HEK293 (cell line): ENCODE data around the gene PRG2.
"Not testable (repeated sequence)": the region's sequence is repeated elsewhere in the genome, so short reads cannot be mapped to it uniquely, and the experiment has no call there.

Source experiments
- CTCF ChIA-PET: fragments of 350-600 bp; formaldehyde crosslinking; extraction: SDS; loops from one replicate; lab custom pipeline; 2021; ENCODE audit warnings: antibody characterized with exemption; lab: Yijun Ruan, JAX
- POLR2A ChIA-PET: fragments of 300-600 bp; formaldehyde crosslinking; extraction: SDS; loops from one replicate; lab custom pipeline; 2020; ENCODE audit warnings: antibody characterized with exemption, inconsistent platforms; lab: Yijun Ruan, JAX
- H3K27ac ChIP-seq: fragments of 200-500 bp; sonication (Bioruptor generic); 2 replicates; pipeline ENCODE4 v1.5.1; 2014; ENCODE audit warnings: low read depth, low read length, control low read depth, inconsistent platforms; ENCODE audit errors: extremely low read depth
- H3K36me3 ChIP-seq, 2 experiments: fragments of 200-500 bp in 1 of 2; sonication (Bioruptor generic) in 1 of 2; 1 replicate in 1 of 2; 2 replicates in 1 of 2; pipeline ENCODE4 v1.5.1; 2014 to 2017; ENCODE audit warnings: inconsistent platforms in 2 of 2, low read length in 2 of 2; ENCODE audit not compliant: control insufficient read depth in 2 of 2, insufficient read depth in 1 of 2
- H3K4me1 ChIP-seq: fragments of 200-500 bp; sonication (Bioruptor generic); 2 replicates; pipeline ENCODE4 v1.5.1; 2014; ENCODE audit warnings: mild to moderate bottlenecking, low read length, inconsistent platforms; ENCODE audit not compliant: control insufficient read depth, insufficient read depth
- H3K4me3 ChIP-seq: 2 replicates; pipeline ENCODE4 v1.5.1; 2011; ENCODE audit warnings: low read depth, mild to moderate bottlenecking, control low read depth, low read length, moderate library complexity
- H3K9me3 ChIP-seq: fragments of 200-500 bp; sonication (Bioruptor generic); 2 replicates; pipeline ENCODE4 v1.5.1; 2014; ENCODE audit warnings: low read depth, low read length, inconsistent platforms; ENCODE audit not compliant: control insufficient read depth, insufficient read depth
- BCL11A ChIP-seq: fragments of 450-650 bp; formaldehyde crosslinking; IDR thresholded peaks from 2 replicates; pipeline ENCODE4 v1.5.1; 2016; ENCODE audit warnings: low read depth, missing biosample characterization, missing genetic modification characterization
- SETDB1 ChIP-seq: IDR thresholded peaks from one replicate; pipeline ENCODE4 v1.6.1; 2017; ENCODE audit warnings: mild to moderate bottlenecking, low read length, moderate library complexity, mixed read lengths; ENCODE audit not compliant: insufficient read length
- SP3 ChIP-seq: fragments of 450-650 bp; formaldehyde crosslinking; IDR thresholded peaks from 2 replicates; pipeline ENCODE4 v1.5.1; 2016; ENCODE audit warnings: missing biosample characterization, missing genetic modification characterization
- TCF7L2 ChIP-seq: IDR thresholded peaks from 2 replicates; pipeline ENCODE4 v1.6.1; 2011; ENCODE audit warnings: low read depth, mild to moderate bottlenecking, inconsistent platforms, low read length, moderate library complexity, borderline replicate concordance
- ZBTB20 ChIP-seq: fragments of 450-650 bp; formaldehyde crosslinking; IDR thresholded peaks from 2 replicates; pipeline ENCODE4 v1.5.1; 2016; ENCODE audit warnings: missing biosample characterization, missing genetic modification characterization
- ZIC2 ChIP-seq: fragments of 450-650 bp; formaldehyde crosslinking; IDR thresholded peaks from 2 replicates; pipeline ENCODE4 v1.5.1; 2016; ENCODE audit warnings: missing biosample characterization, missing genetic modification characterization
- ZNF114 ChIP-seq: fragments of 450-650 bp; formaldehyde crosslinking; IDR thresholded peaks from 2 replicates; pipeline ENCODE4 v1.5.0; 2017; ENCODE audit warnings: missing biosample characterization, missing genetic modification characterization
- ZNF133 ChIP-seq: fragments of 450-650 bp; formaldehyde crosslinking; IDR thresholded peaks from 2 replicates; pipeline ENCODE4 v1.5.1; 2016; ENCODE audit warnings: missing biosample characterization, missing genetic modification characterization
- ZNF140 ChIP-seq: fragments of 450-650 bp; formaldehyde crosslinking; IDR thresholded peaks from 2 replicates; pipeline ENCODE4 v1.5.1; 2016; ENCODE audit warnings: missing biosample characterization, missing genetic modification characterization
- ZNF16 ChIP-seq: fragments of 450-650 bp; formaldehyde crosslinking; IDR thresholded peaks from 2 replicates; pipeline ENCODE4 v1.5.1; 2016; ENCODE audit warnings: low read depth, missing biosample characterization, missing genetic modification characterization
- ZNF280D ChIP-seq: fragments of 450-650 bp; formaldehyde crosslinking; IDR thresholded peaks from 2 replicates; pipeline ENCODE4 v1.5.1; 2016; ENCODE audit warnings: missing biosample characterization, missing genetic modification characterization
- ZNF549 ChIP-seq: fragments of 450-650 bp; IDR thresholded peaks from 2 replicates; pipeline ENCODE4 v1.5.1; 2018; ENCODE audit warnings: missing biosample characterization, missing genetic modification characterization, mild to moderate bottlenecking, inconsistent platforms, moderate library complexity
- ZNF610 ChIP-seq: fragments of 450-650 bp; formaldehyde crosslinking; IDR thresholded peaks from 2 replicates; pipeline ENCODE4 v1.5.1; 2016; ENCODE audit warnings: missing biosample characterization, missing genetic modification characterization, borderline replicate concordance
- ZNF660 ChIP-seq: fragments of 450-650 bp; IDR thresholded peaks from 2 replicates; pipeline ENCODE4 v1.5.1; 2018; ENCODE audit warnings: missing biosample characterization, mild to moderate bottlenecking, missing genetic modification characterization
- ZNF701 ChIP-seq: fragments of 450-650 bp; formaldehyde crosslinking; IDR thresholded peaks from 2 replicates; pipeline ENCODE4 v1.5.1; 2016; ENCODE audit warnings: missing biosample characterization, missing genetic modification characterization
- ZNF76 ChIP-seq: fragments of 450-650 bp; formaldehyde crosslinking; IDR thresholded peaks from 2 replicates; pipeline ENCODE4; 2016; ENCODE audit warnings: low read depth, missing biosample characterization, missing genetic modification characterization, borderline replicate concordance
- ZSCAN30 ChIP-seq: fragments of 450-650 bp; IDR thresholded peaks from 2 replicates; pipeline ENCODE4 v1.5.1; 2018; ENCODE audit warnings: missing biosample characterization, mild to moderate bottlenecking, missing genetic modification characterization, moderate library complexity
- TF ChIP-seq, protein P1 (sequence below): fragments of 450-650 bp; formaldehyde crosslinking; IDR thresholded peaks from 2 replicates; pipeline ENCODE4 v1.5.1; 2016; ENCODE audit warnings: missing biosample characterization, missing genetic modification characterization, borderline replicate concordance

The PRG2 gene

DNA sequence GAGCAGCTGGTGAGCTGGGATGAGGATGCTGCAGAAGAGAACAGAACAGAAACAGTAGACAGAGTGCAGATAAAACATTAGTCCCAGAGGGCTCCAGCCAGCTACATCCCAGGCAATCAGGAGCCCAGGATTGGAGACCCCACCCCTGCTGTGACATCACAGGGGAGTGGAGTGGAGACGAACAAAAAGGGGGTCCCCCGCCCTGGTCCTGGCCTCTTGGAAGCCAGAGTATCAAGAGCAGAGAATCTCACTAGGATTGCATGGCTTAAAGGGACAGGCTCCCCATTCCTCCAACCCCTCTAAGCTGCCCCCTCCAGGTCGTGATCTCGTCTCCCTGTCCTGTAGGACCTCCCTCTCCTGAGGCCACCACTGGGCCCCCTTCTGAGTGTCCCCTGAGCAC, 52.3 kb downstream of the PRG2 start, which contains the start of gene P2RX3:
Gene P2RX3 (plus strand): TSS at position 211 of the 400 bp plus-strand sequence. CDS start 199 bp downstream, outside the sequence.
- no peak for TF ChIP-seq ZNF76 (tag by site-specific recombination)
- no peak for TF ChIP-seq ZNF610 (tag by site-specific recombination)
- TF ChIP-seq ZSCAN30 (tag by site-specific recombination) = no peak
- no peak for TF ChIP-seq SP3
- no peak for TF ChIP-seq ZIC2 (tag by site-specific recombination)
- no peak for TF ChIP-seq ZBTB20 (tag by site-specific recombination)
- no peak for TF ChIP-seq ZNF280D (tag by site-specific recombination)
- TF ChIP-seq ZNF114 = no peak
- TF ChIP-seq, protein P1, sequence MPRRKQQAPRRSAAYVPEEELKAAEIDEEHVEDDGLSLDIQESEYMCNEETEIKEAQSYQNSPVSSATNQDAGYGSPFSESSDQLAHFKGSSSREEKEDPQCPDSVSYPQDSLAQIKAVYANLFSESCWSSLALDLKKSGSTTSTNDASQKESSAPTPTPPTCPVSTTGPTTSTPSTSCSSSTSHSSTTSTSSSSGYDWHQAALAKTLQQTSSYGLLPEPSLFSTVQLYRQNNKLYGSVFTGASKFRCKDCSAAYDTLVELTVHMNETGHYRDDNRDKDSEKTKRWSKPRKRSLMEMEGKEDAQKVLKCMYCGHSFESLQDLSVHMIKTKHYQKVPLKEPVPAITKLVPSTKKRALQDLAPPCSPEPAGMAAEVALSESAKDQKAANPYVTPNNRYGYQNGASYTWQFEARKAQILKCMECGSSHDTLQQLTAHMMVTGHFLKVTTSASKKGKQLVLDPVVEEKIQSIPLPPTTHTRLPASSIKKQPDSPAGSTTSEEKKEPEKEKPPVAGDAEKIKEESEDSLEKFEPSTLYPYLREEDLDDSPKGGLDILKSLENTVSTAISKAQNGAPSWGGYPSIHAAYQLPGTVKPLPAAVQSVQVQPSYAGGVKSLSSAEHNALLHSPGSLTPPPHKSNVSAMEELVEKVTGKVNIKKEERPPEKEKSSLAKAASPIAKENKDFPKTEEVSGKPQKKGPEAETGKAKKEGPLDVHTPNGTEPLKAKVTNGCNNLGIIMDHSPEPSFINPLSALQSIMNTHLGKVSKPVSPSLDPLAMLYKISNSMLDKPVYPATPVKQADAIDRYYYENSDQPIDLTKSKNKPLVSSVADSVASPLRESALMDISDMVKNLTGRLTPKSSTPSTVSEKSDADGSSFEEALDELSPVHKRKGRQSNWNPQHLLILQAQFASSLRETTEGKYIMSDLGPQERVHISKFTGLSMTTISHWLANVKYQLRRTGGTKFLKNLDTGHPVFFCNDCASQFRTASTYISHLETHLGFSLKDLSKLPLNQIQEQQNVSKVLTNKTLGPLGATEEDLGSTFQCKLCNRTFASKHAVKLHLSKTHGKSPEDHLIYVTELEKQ (tag by site-specific recombination) = no peak
- TF ChIP-seq ZNF16 = no peak
- no peak for TF ChIP-seq TCF7L2
- TF ChIP-seq ZNF133 (tag by site-specific recombination) = no peak
- no peak for TF ChIP-seq BCL11A (tag by site-specific recombination)
- TF ChIP-seq ZNF701 (tag by site-specific recombination) = no peak
- no peak for TF ChIP-seq ZNF660 (tag by site-specific recombination)
- TF ChIP-seq ZNF140 (tag by site-specific recombination) = no peak
- no peak for TF ChIP-seq ZNF549
- TF ChIP-seq SETDB1 = no peak
- H3K27ac ChIP-seq = no peak within 1 kb of the TSS
- H3K36me3 ChIP-seq = peaks cover 0 to 18% of the 10 kb centered on the region in 2 experiments; a peak in 1 of 3 replicates
- ChIA-PET CTCF (interaction anchor here (0.6 to 1.0 kb wide), 5 partner anchors 12 to 188 kb away, joined by 3 to 7 read pairs (median 5); no protein-coding TSS in a partner anchor), POLR2A (interaction anchor here (2.3 kb wide), 1 partner anchor 13 kb away, joined by 12 read pairs; the partner anchor contains the start of gene TNKS1BP1)
- H3K4me3 ChIP-seq = no peak within 1 kb of the TSS
- no peaks in the 10 kb centered on the region for H3K9me3 ChIP-seq
- H3K4me1 ChIP-seq = no peaks in the 10 kb centered on the region

- peaks cover 0 to 31% of the 10 kb centered on the region in 2 experiments; a peak in 1 of 3 replicates for H3K36me3 ChIP-seq
- not testable (repeated sequence) for H3K9me3 ChIP-seq, H3K4me3 ChIP-seq, H3K27ac ChIP-seq, H3K4me1 ChIP-seq
- ChIA-PET CTCF (interaction anchor here (0.7 to 1.3 kb wide), 3 partner anchors 9 to 190 kb away, joined by 3 to 6 read pairs (median 3); no protein-coding TSS in a partner anchor), POLR2A (interaction anchor here (0.6 to 3.9 kb wide), 5 partner anchors 9 to 364 kb away, joined by 4 to 78 read pairs (median 8); partner anchors contain the start of gene TNKS1BP1)
These were observed 53.6 kb downstream of the PRG2 start for GRCh38 chr11:57336856-57337255.
